ENCODE measurements around the gene BRWD1. TPM values are rescaled to one million over a fixed set of nuclear protein-coding genes. Genes with fewer than 3 reads are reported as not detected.

The BRWD1 gene
- total and polyA plus RNA-seq, 2 experiments from 2014 or later: 35.2 to 75.5 TPM

DNA sequence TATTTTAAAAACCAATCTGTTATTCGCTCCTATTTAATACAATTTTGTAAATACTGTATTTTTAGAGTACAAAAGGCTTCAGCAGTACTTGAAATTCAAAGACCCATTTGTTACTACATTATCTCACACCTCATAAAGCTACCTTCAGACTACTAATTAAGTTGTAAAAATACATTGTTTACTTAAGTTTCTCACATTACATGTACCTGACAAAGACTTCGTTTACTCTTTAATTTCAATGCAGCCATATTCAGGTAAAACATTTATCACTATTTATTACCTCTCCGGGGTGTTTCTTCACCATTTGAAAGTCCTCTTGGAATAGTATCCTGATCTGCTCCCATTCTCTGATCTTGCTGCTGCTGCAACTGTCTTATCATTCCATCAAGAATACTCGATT, 55.2 kb downstream of the BRWD1 start:
- ATAC-seq: no peak
- H3K27ac Mint-ChIP-seq: no peak overlapping the region
- no peak overlapping the region for H3K4me3 Mint-ChIP-seq
- Histone ChIP-seq H3K4me3 (no peak overlapping the region), H4K20me1 (replicated peaks; ENCODE audit: insufficient read depth) (0 out of 2 replicates have a peak, but pooled peaks cover 5% of the 10 kb centered on the region), H3F3A (replicated peaks; ENCODE audit: low read depth) (no peaks in the 10 kb centered on the region), H3K27ac (ENCODE audit: low read depth) (no peak overlapping the region), H2AFZ (no peak overlapping the region), H3K9me2 (ENCODE audit: insufficient read depth) (no peaks in the 10 kb centered on the region), H3K27me3 (ENCODE audit: insufficient read depth) (no peaks in the 10 kb centered on the region), H3K36me3 (ENCODE audit: insufficient read depth) (peaks cover 34% of the 10 kb centered on the region; the same call in 1 of the 2 replicates), H3K79me2 (replicated peaks; ENCODE audit: insufficient read depth) (peaks cover 43% of the 10 kb centered on the region), H3K4me2 (no peak overlapping the region), H3K4me1 (ENCODE audit: insufficient read depth) (no peaks in the 10 kb centered on the region)
- H3K27me3 Mint-ChIP-seq (ENCODE audit: insufficient read depth, low read depth, poor library complexity): no peaks in the 10 kb centered on the region
- H3K9me3 Mint-ChIP-seq: no peaks in the 10 kb centered on the region
- TF ChIP-seq NANOG (IDR thresholded peaks at IDR 0.05; ENCODE audit: borderline replicate concordance): no peak
- no peak for TF ChIP-seq EZH2 (IDR thresholded peaks at IDR 0.05; ENCODE audit: low read depth, unreplicated experiment)
- TF ChIP-seq STAT1 (IDR thresholded peaks at IDR 0.05; ENCODE audit: unreplicated experiment): no peak
- TF ChIP-seq EZH2phosphoT487 (IDR thresholded peaks at IDR 0.05; ENCODE audit: unreplicated experiment): no peak
- TF ChIP-seq CREB1 (CRISPR knock-in tag; IDR thresholded peaks at IDR 0.05; ENCODE audit: low read depth): no peak
- no peaks in the 10 kb centered on the region for H3K4me1 Mint-ChIP-seq
- no peak for DNase-seq (ENCODE audit: low spot score)
- peaks cover 59% of the 10 kb centered on the region for H3K36me3 Mint-ChIP-seq (ENCODE audit: low read depth)

DNA sequence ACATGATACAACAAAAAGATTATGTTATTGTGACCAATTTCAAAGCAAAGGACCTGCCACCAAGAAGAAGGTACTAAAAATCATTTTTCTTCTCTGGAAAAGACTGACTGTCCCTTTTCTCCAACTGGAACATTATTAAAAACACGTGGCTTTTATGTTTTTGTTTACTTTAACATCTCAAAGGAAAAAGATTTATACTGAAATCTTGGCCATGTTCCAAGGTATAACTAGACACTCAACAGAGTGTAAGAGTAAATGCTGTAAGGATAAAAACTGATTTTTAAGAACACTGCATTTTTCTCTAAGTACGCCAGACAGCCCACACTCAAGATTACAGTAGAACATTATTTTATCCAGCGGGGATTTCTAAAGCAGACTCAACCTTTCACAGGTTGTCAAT, 62.1 kb downstream of the BRWD1 start:
- H3K27me3 Mint-ChIP-seq (ENCODE audit: insufficient read depth, low read depth, poor library complexity): no peaks in the 10 kb centered on the region

DNA sequence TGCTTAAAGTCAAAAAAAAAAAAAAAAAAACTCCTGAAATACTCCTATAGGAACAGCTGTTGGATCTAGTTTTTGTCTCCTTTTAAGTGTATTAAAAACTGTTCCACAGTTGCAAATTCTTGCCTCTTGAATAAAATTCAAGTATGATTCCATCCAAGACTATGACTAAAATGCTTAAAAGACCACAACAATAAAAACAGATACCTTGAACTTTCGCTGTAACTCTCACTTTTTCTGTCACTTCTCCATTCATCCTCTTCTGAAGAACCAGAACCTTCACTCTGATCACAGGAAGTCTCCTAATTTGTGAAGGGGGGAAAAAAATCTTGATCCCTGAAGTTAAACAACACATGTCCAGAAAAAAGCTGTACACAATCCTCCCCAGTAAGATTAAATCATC, 75.2 kb downstream of the BRWD1 start:
- no peaks in the 10 kb centered on the region for H3K4me1 Mint-ChIP-seq
- no peaks in the 10 kb centered on the region for H3F3A ChIP-seq (replicated peaks; ENCODE audit: low read depth)
- no peak overlapping the region for H2AFZ ChIP-seq
- peaks cover 50% of the 10 kb centered on the region for H3K36me3 Mint-ChIP-seq (ENCODE audit: low read depth)
- no peak overlapping the region for H3K27ac Mint-ChIP-seq
- H3K4me3 ChIP-seq: no peak overlapping the region
- H3K9me3 Mint-ChIP-seq: no peaks in the 10 kb centered on the region
- H3K4me3 Mint-ChIP-seq: no peak overlapping the region
- peaks cover 6% of the 10 kb centered on the region; the same call in 1 of the 2 replicates for H4K20me1 ChIP-seq (replicated peaks; ENCODE audit: insufficient read depth)
- no peaks in the 10 kb centered on the region for H3K9me2 ChIP-seq (ENCODE audit: insufficient read depth)
- H3K27me3 Mint-ChIP-seq (ENCODE audit: insufficient read depth, low read depth, poor library complexity): no peaks in the 10 kb centered on the region
- no peak overlapping the region for H3K4me2 ChIP-seq
- H3K4me1 ChIP-seq (ENCODE audit: insufficient read depth): no peaks in the 10 kb centered on the region
- ATAC-seq (no peak), DNase-seq (ENCODE audit: low spot score) (no peak)
- peaks cover 24% of the 10 kb centered on the region; the same call in 1 of the 2 replicates for H3K36me3 ChIP-seq (ENCODE audit: insufficient read depth)
- H3K79me2 ChIP-seq (replicated peaks; ENCODE audit: insufficient read depth): peaks cover 7% of the 10 kb centered on the region
- H3K27ac ChIP-seq (ENCODE audit: low read depth): no peak overlapping the region
- no peaks in the 10 kb centered on the region for H3K27me3 ChIP-seq (ENCODE audit: insufficient read depth)
- TF ChIP-seq ZNF114 (CRISPR knock-in tag; IDR thresholded peaks at IDR 0.05): no peak
- no peak for TF ChIP-seq ETS1 (IDR thresholded peaks at IDR 0.05)
- no peak for TF ChIP-seq STAT1 (IDR thresholded peaks at IDR 0.05; ENCODE audit: unreplicated experiment)
- TF ChIP-seq ZNF331 (CRISPR knock-in tag; IDR thresholded peaks at IDR 0.05; ENCODE audit: low read depth): no peak
- TF ChIP-seq EZH2 (IDR thresholded peaks at IDR 0.05; ENCODE audit: low read depth, unreplicated experiment): no peak
- TF ChIP-seq POLR2AphosphoS5 (IDR thresholded peaks at IDR 0.05; ENCODE audit: low read depth): no peak
- TF ChIP-seq JUNB (IDR thresholded peaks at IDR 0.05; ENCODE audit: unreplicated experiment): no peak
- TF ChIP-seq EZH2phosphoT487 (IDR thresholded peaks at IDR 0.05; ENCODE audit: unreplicated experiment): no peak
- no peak for TF ChIP-seq CREB1 (CRISPR knock-in tag; IDR thresholded peaks at IDR 0.05; ENCODE audit: low read depth)

More for the DNA sequence above, 62.1 kb downstream of the BRWD1 start:
- Histone ChIP-seq H3K79me2 (replicated peaks; ENCODE audit: insufficient read depth) (peaks cover 8% of the 10 kb centered on the region; the same call in 1 of the 2 replicates), H3K36me3 (ENCODE audit: insufficient read depth) (peaks cover 20% of the 10 kb centered on the region; the same call in 1 of the 2 replicates), H2AFZ (no peak overlapping the region), H3K27me3 (ENCODE audit: insufficient read depth) (no peaks in the 10 kb centered on the region), H3K4me1 (ENCODE audit: insufficient read depth) (no peaks in the 10 kb centered on the region), H3K4me3 (no peak overlapping the region), H4K20me1 (replicated peaks; ENCODE audit: insufficient read depth) (no peaks in the 10 kb centered on the region), H3K9me2 (ENCODE audit: insufficient read depth) (no peaks in the 10 kb centered on the region), H3K4me2 (no peak overlapping the region), H3K27ac (ENCODE audit: low read depth) (no peak overlapping the region), H3F3A (replicated peaks; ENCODE audit: low read depth) (no peaks in the 10 kb centered on the region)
- H3K27ac Mint-ChIP-seq: no peak overlapping the region
- no peak overlapping the region for H3K4me3 Mint-ChIP-seq
- ATAC-seq (no peak), DNase-seq (ENCODE audit: low spot score) (no peak)
- H3K9me3 Mint-ChIP-seq: no peaks in the 10 kb centered on the region
- no peaks in the 10 kb centered on the region for H3K4me1 Mint-ChIP-seq
- H3K36me3 Mint-ChIP-seq (ENCODE audit: low read depth): peaks cover 53% of the 10 kb centered on the region
- TF ChIP-seq ZNF331 (CRISPR knock-in tag; IDR thresholded peaks at IDR 0.05; ENCODE audit: low read depth) (no peak), EZH2phosphoT487 (IDR thresholded peaks at IDR 0.05; ENCODE audit: unreplicated experiment) (no peak)

All from GM23338 (cell line).